GM12892 (cell line): ENCODE data around the gene GPR6. TPM values are rescaled to one million over a fixed set of nuclear protein-coding genes. Genes with fewer than 3 reads are reported as not detected.

Experiments
- DNase-seq: peaks from one replicate; pipeline ENCODE4 v3.0.0; 2011; ENCODE audit not compliant: insufficient read length
- FAIRE-seq: peaks from 2 replicates; lab custom pipeline; 2011; peaks lifted over from hg19 to GRCh38; lab: Jason Lieb, UNC
- POLR2A ChIP-seq: IDR thresholded peaks from 2 replicates; pipeline ENCODE4 v1.6.1; 2011; ENCODE audit warnings: low read depth, low read length, control low read depth
- POLR2AphosphoS5 ChIP-seq: IDR thresholded peaks from 2 replicates; pipeline ENCODE4 v1.6.1; 2011; ENCODE audit warnings: low read depth, low read length, control low read depth
- TAF1 ChIP-seq: IDR thresholded peaks from 2 replicates; pipeline ENCODE4 v1.6.1; 2011; ENCODE audit warnings: low read depth, mild to moderate bottlenecking, control low read depth, low read length, borderline replicate concordance
- polyA plus RNA-seq: library from polyadenylated mRNA; unstranded; fragments of >200 nt; gene quantifications from one replicate; pipeline ENCODE4 v1.2.1, GENCODE V29; 2012; ENCODE audit warnings: missing spikeins, inconsistent platforms; ENCODE audit not compliant: missing spikeins

Gene GPR6
- not detected for polyA plus RNA-seq

GRCh38 chr6:109978174-109979032 is at the start of gene GPR6:
Gene GPR6 (plus strand): TSS chr6:109978311. CDS start chr6:109979113, 802 bp downstream.
- DNase-seq (peak; percentile 41), FAIRE-seq (no peak)
- TF ChIP-seq POLR2A (no peak), POLR2AphosphoS5 (no peak), TAF1 (no peak)

- DNase-seq, result no peak
- FAIRE-seq, result no peak
- TF ChIP-seq TAF1, result no peak
- TF ChIP-seq POLR2A, result no peak
- TF ChIP-seq POLR2AphosphoS5, result no peak
These were observed 43.8 kb upstream of the GPR6 start for GRCh38 chr6:109934293-109934692.

GRCh38 chr6:109939654-109940053 is 38.5 kb upstream of the GPR6 start:
- FAIRE-seq, result no peak
- no peak for DNase-seq
- no peak for TF ChIP-seq POLR2AphosphoS5
- no peak for TF ChIP-seq TAF1
- TF ChIP-seq POLR2A, result no peak

GRCh38 chr6:109944448-109944847 is 33.7 kb upstream of the GPR6 start:
- DNase-seq, result no peak
- TF ChIP-seq POLR2AphosphoS5 (no peak), TAF1 (no peak), POLR2A (no peak)

GRCh38 chr6:109945091-109945490 is 33.0 kb upstream of the GPR6 start:
- no peak for TF ChIP-seq POLR2A
- FAIRE-seq (no peak), DNase-seq (no peak)

More at GRCh38 chr6:109944448-109944847, 33.7 kb upstream of the GPR6 start:
- FAIRE-seq, result no peak

GRCh38 chr6:109946979-109947378 is 31.1 kb upstream of the GPR6 start:
- DNase-seq, result no peak
- no peak for TF ChIP-seq TAF1
- TF ChIP-seq POLR2AphosphoS5, result no peak
- no peak for TF ChIP-seq POLR2A
- FAIRE-seq, result no peak

GRCh38 chr6:109949281-109950065 is 28.6 kb upstream of the GPR6 start:
- TF ChIP-seq TAF1, result no peak
- no peak for TF ChIP-seq POLR2AphosphoS5
- no peak for TF ChIP-seq POLR2A
- FAIRE-seq (no peak), DNase-seq (no peak)

GRCh38 chr6:109955491-109955890 is 22.6 kb upstream of the GPR6 start:
- TF ChIP-seq POLR2AphosphoS5, result no peak
- TF ChIP-seq POLR2A, result no peak
- TF ChIP-seq TAF1, result no peak
- DNase-seq (no peak), FAIRE-seq (no peak)

- TF ChIP-seq POLR2AphosphoS5 (no peak), TAF1 (no peak), POLR2A (no peak)
- no peak for FAIRE-seq
- DNase-seq, result no peak
These were observed 19.5 kb upstream of the GPR6 start for GRCh38 chr6:109958626-109959025.

- no peak for FAIRE-seq
- TF ChIP-seq POLR2AphosphoS5, result no peak
- TF ChIP-seq POLR2A, result no peak
- TF ChIP-seq TAF1, result no peak
These were observed 16.5 kb upstream of the GPR6 start for GRCh38 chr6:109961611-109962041.

GRCh38 chr6:109962271-109962670 is 15.8 kb upstream of the GPR6 start:
- DNase-seq, result no peak
- no peak for FAIRE-seq
- no peak for TF ChIP-seq TAF1
- TF ChIP-seq POLR2A, result no peak
- TF ChIP-seq POLR2AphosphoS5, result no peak

More at GRCh38 chr6:109961611-109962041, 16.5 kb upstream of the GPR6 start:
- no peak for DNase-seq

- TF ChIP-seq TAF1, result no peak
- TF ChIP-seq POLR2A, result no peak
- no peak for TF ChIP-seq POLR2AphosphoS5
- no peak for FAIRE-seq
- no peak for DNase-seq
These were observed 14.4 kb upstream of the GPR6 start for GRCh38 chr6:109963598-109964170.

- DNase-seq (no peak), FAIRE-seq (no peak)
- TF ChIP-seq TAF1 (no peak), POLR2A (no peak)
These were observed 13.2 kb upstream of the GPR6 start for GRCh38 chr6:109964949-109965348.

- TF ChIP-seq TAF1 (no peak), POLR2A (no peak), POLR2AphosphoS5 (no peak)
- DNase-seq (no peak), FAIRE-seq (no peak)
These were observed 11.8 kb upstream of the GPR6 start for GRCh38 chr6:109966299-109966698.
